ENCODE results near the gene CTNNA3. TPM values are rescaled to one million over a fixed set of nuclear protein-coding genes. Genes with fewer than 3 reads are reported as not detected.

The CTNNA3 gene
- total and polyA plus RNA-seq, 2 donors from 2014 or later = 0.45 to 0.72 TPM

- intact Hi-C loops (cut with DNase I) = no loop called here
- no peak for DNase-seq
- Histone ChIP-seq H3K4me1 (ENCODE audit: control insufficient read depth in 2 of 3, insufficient read depth in 2 of 3, low read depth in 1 of 3, low read length in 3 of 3) (no peaks in the 10 kb centered on the region), H3K36me3 (ENCODE audit: control insufficient read depth in 2 of 3, insufficient read depth in 3 of 3, low read length in 3 of 3) (no peaks in the 10 kb centered on the region), H3K27me3 (ENCODE audit: control insufficient read depth, insufficient read depth, low read length) (no peaks in the 10 kb centered on the region), H3K9ac (ENCODE audit: low read length in 3 of 3) (no peak overlapping the region), H3K27ac (ENCODE audit: low read depth in 2 of 2, low read length in 2 of 2) (no peak overlapping the region), H3K9me3 (ENCODE audit: control insufficient read depth in 2 of 3, insufficient read depth in 1 of 3, low read length in 3 of 3) (no peaks in the 10 kb centered on the region), H3K4me3 (ENCODE audit: low read length in 3 of 3) (no peak overlapping the region)
- TF ChIP-seq, protein P1, sequence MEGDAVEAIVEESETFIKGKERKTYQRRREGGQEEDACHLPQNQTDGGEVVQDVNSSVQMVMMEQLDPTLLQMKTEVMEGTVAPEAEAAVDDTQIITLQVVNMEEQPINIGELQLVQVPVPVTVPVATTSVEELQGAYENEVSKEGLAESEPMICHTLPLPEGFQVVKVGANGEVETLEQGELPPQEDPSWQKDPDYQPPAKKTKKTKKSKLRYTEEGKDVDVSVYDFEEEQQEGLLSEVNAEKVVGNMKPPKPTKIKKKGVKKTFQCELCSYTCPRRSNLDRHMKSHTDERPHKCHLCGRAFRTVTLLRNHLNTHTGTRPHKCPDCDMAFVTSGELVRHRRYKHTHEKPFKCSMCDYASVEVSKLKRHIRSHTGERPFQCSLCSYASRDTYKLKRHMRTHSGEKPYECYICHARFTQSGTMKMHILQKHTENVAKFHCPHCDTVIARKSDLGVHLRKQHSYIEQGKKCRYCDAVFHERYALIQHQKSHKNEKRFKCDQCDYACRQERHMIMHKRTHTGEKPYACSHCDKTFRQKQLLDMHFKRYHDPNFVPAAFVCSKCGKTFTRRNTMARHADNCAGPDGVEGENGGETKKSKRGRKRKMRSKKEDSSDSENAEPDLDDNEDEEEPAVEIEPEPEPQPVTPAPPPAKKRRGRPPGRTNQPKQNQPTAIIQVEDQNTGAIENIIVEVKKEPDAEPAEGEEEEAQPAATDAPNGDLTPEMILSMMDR (IDR thresholded peaks at IDR 0.05; ENCODE audit: borderline replicate concordance, extremely low read depth, insufficient read depth) = no peak
- FAIRE-seq = no peak
These were observed 1123.3 kb downstream of the CTNNA3 start for GRCh38 chr10:66572700-66573099.

- H3K36me3 ChIP-seq (ENCODE audit: control insufficient read depth in 2 of 3, insufficient read depth in 3 of 3, low read length in 3 of 3) = no peaks in the 10 kb centered on the region
- H3K4me3 ChIP-seq (ENCODE audit: low read length in 3 of 3) = no peak overlapping the region
- DNase-seq = peak in 2 of 5 donors; percentile 26 to 28
- no peak overlapping the region for H3K27ac ChIP-seq (ENCODE audit: low read depth in 2 of 2, low read length in 2 of 2)
- no peaks in the 10 kb centered on the region for H3K9me3 ChIP-seq (ENCODE audit: control insufficient read depth in 2 of 3, insufficient read depth in 1 of 3, low read length in 3 of 3)
- H3K27me3 ChIP-seq (ENCODE audit: control insufficient read depth, insufficient read depth, low read length) = no peaks in the 10 kb centered on the region
- H3K9ac ChIP-seq (ENCODE audit: low read length in 3 of 3) = no peak overlapping the region
- FAIRE-seq = no peak
- intact Hi-C loops (cut with DNase I) = no loop called here
- TF ChIP-seq, protein P1 (IDR thresholded peaks at IDR 0.05; ENCODE audit: borderline replicate concordance, extremely low read depth, insufficient read depth) = no peak
- no peaks in the 10 kb centered on the region for H3K4me1 ChIP-seq (ENCODE audit: control insufficient read depth in 2 of 3, insufficient read depth in 2 of 3, low read depth in 1 of 3, low read length in 3 of 3)
These were observed 1130.0 kb downstream of the CTNNA3 start for GRCh38 chr10:66565999-66566398.

- Histone ChIP-seq H3K4me3 (ENCODE audit: low read length in 3 of 3) (no peak overlapping the region), H3K9me3 (ENCODE audit: control insufficient read depth in 2 of 3, insufficient read depth in 1 of 3, low read length in 3 of 3) (no peaks in the 10 kb centered on the region), H3K4me1 (ENCODE audit: control insufficient read depth in 2 of 3, insufficient read depth in 2 of 3, low read depth in 1 of 3, low read length in 3 of 3) (no peaks in the 10 kb centered on the region), H3K27ac (ENCODE audit: low read depth in 2 of 2, low read length in 2 of 2) (no peak overlapping the region), H3K27me3 (ENCODE audit: control insufficient read depth, insufficient read depth, low read length) (no peaks in the 10 kb centered on the region), H3K9ac (ENCODE audit: low read length in 3 of 3) (no peak overlapping the region), H3K36me3 (ENCODE audit: control insufficient read depth in 2 of 3, insufficient read depth in 3 of 3, low read length in 3 of 3) (no peaks in the 10 kb centered on the region)
- FAIRE-seq (no peak), DNase-seq (no peak)
- TF ChIP-seq, protein P1 (IDR thresholded peaks at IDR 0.05; ENCODE audit: borderline replicate concordance, extremely low read depth, insufficient read depth) = no peak
- intact Hi-C loops (cut with DNase I) = no loop called here
These were observed 1131.7 kb downstream of the CTNNA3 start for GRCh38 chr10:66564287-66564686.

DNA sequence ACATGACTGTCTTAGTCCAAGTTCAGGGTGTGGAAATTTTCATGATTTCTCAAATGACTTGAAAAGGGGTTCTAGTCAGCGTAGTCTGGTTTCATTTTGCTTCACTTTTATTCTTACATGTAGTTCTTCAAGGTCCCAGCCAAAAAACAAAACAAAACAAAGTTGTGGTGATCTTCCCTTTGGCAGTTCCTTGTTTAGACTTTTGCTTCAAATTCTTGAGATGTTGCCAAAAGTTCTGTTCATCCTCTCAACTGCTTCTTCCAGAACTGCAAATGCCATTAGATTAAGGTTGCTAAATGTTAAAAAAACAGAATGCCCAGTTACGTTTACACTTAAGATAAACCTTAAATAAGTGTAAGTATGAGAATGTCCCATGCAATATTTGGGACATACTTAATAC, 1140.9 kb downstream of the CTNNA3 start:
- H3K4me1 ChIP-seq (ENCODE audit: control insufficient read depth in 2 of 3, insufficient read depth in 2 of 3, low read depth in 1 of 3, low read length in 3 of 3) = no peaks in the 10 kb centered on the region
- FAIRE-seq (no peak), DNase-seq (no peak)
- no peaks in the 10 kb centered on the region for H3K36me3 ChIP-seq (ENCODE audit: control insufficient read depth in 2 of 3, insufficient read depth in 3 of 3, low read length in 3 of 3)
- intact Hi-C loops (cut with DNase I) = no loop called here
- TF ChIP-seq, protein P1 (IDR thresholded peaks at IDR 0.05; ENCODE audit: borderline replicate concordance, extremely low read depth, insufficient read depth) = no peak
- H3K9ac ChIP-seq (ENCODE audit: low read length in 3 of 3) = no peak overlapping the region
- H3K4me3 ChIP-seq (ENCODE audit: low read length in 3 of 3) = no peak overlapping the region
- no peak overlapping the region for H3K27ac ChIP-seq (ENCODE audit: low read depth in 2 of 2, low read length in 2 of 2)
- H3K27me3 ChIP-seq (ENCODE audit: control insufficient read depth, insufficient read depth, low read length) = no peaks in the 10 kb centered on the region
- H3K9me3 ChIP-seq (ENCODE audit: control insufficient read depth in 2 of 3, insufficient read depth in 1 of 3, low read length in 3 of 3) = no peaks in the 10 kb centered on the region

All from kidney (tissue), 14 donors.